ENCODE data around the gene PLSCR5. TPM values are rescaled to one million over a fixed set of nuclear protein-coding genes. Genes with fewer than 3 reads are reported as not detected.

Gene PLSCR5
- total RNA-seq, 1 donor from 2014 or later, result not detected

- TF ChIP-seq CTCF (IDR thresholded peaks at IDR 0.05), result no peak
- ChIA-PET POLR2A (no interaction called here), CTCF (no interaction called here)
- Mint-ChIP-seq H3K27ac (no peak overlapping the region), H3K27me3 (peaks cover 3% of the 10 kb centered on the region), H3K4me1 (no peaks in the 10 kb centered on the region), H3K4me3 (no peak overlapping the region), H3K36me3 (ENCODE audit: low read depth) (no peaks in the 10 kb centered on the region), H3K9me3 (no peaks in the 10 kb centered on the region)
- no peak for DNase-seq
- no peak for ATAC-seq (ENCODE audit: low read depth)
- intact Hi-C loops (cut with micrococcal nuclease), result no loop called here
Measured at GRCh38 chr3:146611096-146611495, 6.0 kb upstream of the PLSCR5 start.

GRCh38 chr3:146598535-146598934 is 6.6 kb downstream of the PLSCR5 start:
- H3K4me3 Mint-ChIP-seq, result no peak overlapping the region
- ChIA-PET POLR2A (no interaction called here), CTCF (no interaction called here)
- no peaks in the 10 kb centered on the region for H3K4me1 Mint-ChIP-seq
- DNase-seq (no peak), ATAC-seq (ENCODE audit: low read depth) (no peak)
- no peaks in the 10 kb centered on the region for H3K9me3 Mint-ChIP-seq
- no peaks in the 10 kb centered on the region for H3K36me3 Mint-ChIP-seq (ENCODE audit: low read depth)
- no peak for TF ChIP-seq CTCF (IDR thresholded peaks at IDR 0.05)
- intact Hi-C loops (cut with micrococcal nuclease), result loop anchor here (5.0 kb wide), 1 partner anchor 536 kb away; no protein-coding TSS in a partner anchor
- H3K27me3 Mint-ChIP-seq, result no peaks in the 10 kb centered on the region
- no peak overlapping the region for H3K27ac Mint-ChIP-seq

GRCh38 chr3:146594843-146595482 is 10.2 kb downstream of the PLSCR5 start:
- Mint-ChIP-seq H3K9me3 (no peaks in the 10 kb centered on the region), H3K27me3 (peaks cover 4% of the 10 kb centered on the region), H3K4me3 (no peak overlapping the region), H3K36me3 (ENCODE audit: low read depth) (no peaks in the 10 kb centered on the region), H3K4me1 (no peaks in the 10 kb centered on the region), H3K27ac (no peak overlapping the region)
- CTCF ChIA-PET, result interaction anchor here (0.8 to 2.1 kb wide), 2 partner anchors 405 to 530 kb away, joined by 3 to 7 read pairs; no protein-coding TSS in a partner anchor
- no peak for ATAC-seq (ENCODE audit: low read depth)
- TF ChIP-seq CTCF (IDR thresholded peaks at IDR 0.05), result no peak
- intact Hi-C loops (cut with micrococcal nuclease), result loop anchor here (5.0 kb wide), 2 partner anchors 533 to 1482 kb away; no protein-coding TSS in a partner anchor
- DNase-seq, result no peak
- POLR2A ChIA-PET, result no interaction called here

GRCh38 chr3:146593776-146594175 is 11.4 kb downstream of the PLSCR5 start:
- H3K27me3 Mint-ChIP-seq, result peaks cover 5% of the 10 kb centered on the region
- no peak overlapping the region for H3K4me3 Mint-ChIP-seq
- no peaks in the 10 kb centered on the region for H3K36me3 Mint-ChIP-seq (ENCODE audit: low read depth)
- no peak for TF ChIP-seq CTCF (IDR thresholded peaks at IDR 0.05)
- no peak for DNase-seq
- H3K9me3 Mint-ChIP-seq, result no peaks in the 10 kb centered on the region
- CTCF ChIA-PET, result interaction anchor here (0.7 to 2.1 kb wide), 4 partner anchors 9 to 404 kb away, joined by 3 to 7 read pairs (median 4); partner anchors contain the start of gene PLSCR1
- H3K27ac Mint-ChIP-seq, result no peak overlapping the region
- no peaks in the 10 kb centered on the region for H3K4me1 Mint-ChIP-seq
- intact Hi-C loops (cut with micrococcal nuclease), result loop anchor here (5.0 kb wide), 1 partner anchor 1484 kb away; no protein-coding TSS in a partner anchor
- POLR2A ChIA-PET, result no interaction called here
- no peak for ATAC-seq (ENCODE audit: low read depth)

GRCh38 chr3:146590521-146590920 is 14.6 kb downstream of the PLSCR5 start:
- no peak for TF ChIP-seq CTCF (IDR thresholded peaks at IDR 0.05)
- Mint-ChIP-seq H3K4me1 (no peaks in the 10 kb centered on the region), H3K27me3 (peaks cover 5% of the 10 kb centered on the region), H3K4me3 (no peak overlapping the region), H3K36me3 (ENCODE audit: low read depth) (no peaks in the 10 kb centered on the region), H3K27ac (no peak overlapping the region), H3K9me3 (no peaks in the 10 kb centered on the region)
- intact Hi-C loops (cut with micrococcal nuclease), result loop anchor here (1.0 to 5.0 kb wide), 2 partner anchors 51 to 1487 kb away; no protein-coding TSS in a partner anchor
- ChIA-PET POLR2A (no interaction called here), CTCF (interaction anchor here (0.7 to 2.0 kb wide), 6 partner anchors 12 to 403 kb away, joined by 3 to 6 read pairs (median 4); no protein-coding TSS in a partner anchor)
- ATAC-seq (ENCODE audit: low read depth), result no peak
- DNase-seq, result no peak

Data from activated B cell treated with CpG ODN at 0.5 μM for 24 hours (primary cell).